IPS DF 6.9 (cell line): ENCODE measurements around the gene SCAF1.

Experiments
- DNase-seq: peaks from one replicate; pipeline ENCODE4 v3.0.0-alpha.2; 2013; ENCODE audit warnings: low read depth, low spot score
- H3K27ac ChIP-seq: one replicate; pipeline ENCODE4 v1.5.1; 2013; ENCODE audit warnings: low read length, control low read depth
- H3K27me3 ChIP-seq: 2 replicates; pipeline ENCODE4 v1.6.1; 2013; ENCODE audit warnings: mild to moderate bottlenecking, low read length; ENCODE audit not compliant: control insufficient read depth, insufficient read depth
- H3K36me3 ChIP-seq: 2 replicates; pipeline ENCODE4 v1.6.1; 2013; ENCODE audit warnings: low read length; ENCODE audit not compliant: control insufficient read depth, insufficient read depth
- H3K4me1 ChIP-seq: 2 replicates; pipeline ENCODE4 v1.6.1; 2013; ENCODE audit warnings: low read length; ENCODE audit not compliant: control insufficient read depth, insufficient read depth
- H3K4me3 ChIP-seq: 2 replicates; pipeline ENCODE4 v1.5.1; 2013; ENCODE audit warnings: mild to moderate bottlenecking, low read length
- H3K9me3 ChIP-seq: 2 replicates; pipeline ENCODE4 v1.6.1; 2013; ENCODE audit warnings: low read length, inconsistent platforms; ENCODE audit not compliant: control insufficient read depth, insufficient read depth
- WGBS: extraction: QIAGEN DNeasy Blood & Tissue Kit; methylation state at CpG from one replicate; pipeline ENCODE4 v1.1.7; 2013; ENCODE audit warnings: mixed read lengths, missing lambda C conversion rate; ENCODE audit not compliant: insufficient read length, insufficient coverage; 5-methylcytosine and 5-hydroxymethylcytosine counted together

SCAF1 gene

DNA sequence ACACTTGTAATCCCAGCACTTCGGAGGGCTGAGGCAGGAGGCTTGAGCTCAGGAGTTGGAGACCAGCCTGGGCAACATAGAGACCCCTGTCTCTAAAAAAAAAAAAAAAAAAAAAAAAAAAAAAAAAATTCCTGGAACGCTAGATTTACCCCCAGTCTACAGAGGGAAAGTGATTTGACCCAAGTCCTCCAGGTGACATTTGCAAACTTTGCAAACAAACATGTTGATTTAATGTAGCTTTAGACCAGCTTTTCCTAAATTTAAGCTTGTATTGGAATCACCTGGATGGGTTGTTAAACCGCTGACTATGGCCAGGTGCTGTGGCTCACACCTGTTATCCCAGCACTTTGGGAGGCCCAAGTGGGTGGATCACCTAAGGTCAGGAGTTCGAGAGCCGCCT is 57.4 kb downstream of the SCAF1 start:
- H3K4me3 ChIP-seq = no peak overlapping the region
- H3K27me3 ChIP-seq = no peaks in the 10 kb centered on the region
- H3K4me1 ChIP-seq = no peaks in the 10 kb centered on the region
- no peak overlapping the region for H3K27ac ChIP-seq
- no peaks in the 10 kb centered on the region for H3K9me3 ChIP-seq
- DNase-seq = no peak
- no CpG with 5 or more reads among the region's 5 CpGs for WGBS
- peaks cover 8% of the 10 kb centered on the region; the same call in 1 of the 2 replicates for H3K36me3 ChIP-seq

DNA sequence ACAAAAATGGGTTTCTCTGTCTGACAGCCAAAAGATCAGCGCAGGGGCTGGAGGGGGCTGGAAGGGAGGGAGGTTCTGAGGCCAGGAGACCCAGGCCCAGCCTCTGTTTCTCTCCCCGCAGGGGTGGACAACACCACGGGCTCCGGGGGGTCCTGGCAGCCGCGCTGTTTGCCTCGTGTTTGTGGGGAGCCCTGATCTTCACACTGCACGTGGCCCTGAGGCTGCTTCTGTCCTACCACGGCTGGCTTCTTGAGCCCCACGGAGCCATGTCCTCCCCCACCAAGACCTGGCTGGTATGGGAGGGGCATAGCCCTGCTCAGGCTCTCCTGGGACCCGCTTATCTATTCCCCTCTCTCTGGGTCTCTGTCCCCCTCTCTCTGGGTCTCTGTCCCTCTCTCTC is 58.6 kb downstream of the SCAF1 start:
- no peak overlapping the region for H3K27ac ChIP-seq
- H3K36me3 ChIP-seq = peaks cover 12% of the 10 kb centered on the region; the same call in 1 of the 2 replicates
- no peaks in the 10 kb centered on the region for H3K9me3 ChIP-seq
- DNase-seq = no peak
- no peaks in the 10 kb centered on the region for H3K27me3 ChIP-seq
- no peak overlapping the region for H3K4me3 ChIP-seq
- H3K4me1 ChIP-seq = no peaks in the 10 kb centered on the region
- WGBS = no CpG with 5 or more reads among the region's 11 CpGs

DNA sequence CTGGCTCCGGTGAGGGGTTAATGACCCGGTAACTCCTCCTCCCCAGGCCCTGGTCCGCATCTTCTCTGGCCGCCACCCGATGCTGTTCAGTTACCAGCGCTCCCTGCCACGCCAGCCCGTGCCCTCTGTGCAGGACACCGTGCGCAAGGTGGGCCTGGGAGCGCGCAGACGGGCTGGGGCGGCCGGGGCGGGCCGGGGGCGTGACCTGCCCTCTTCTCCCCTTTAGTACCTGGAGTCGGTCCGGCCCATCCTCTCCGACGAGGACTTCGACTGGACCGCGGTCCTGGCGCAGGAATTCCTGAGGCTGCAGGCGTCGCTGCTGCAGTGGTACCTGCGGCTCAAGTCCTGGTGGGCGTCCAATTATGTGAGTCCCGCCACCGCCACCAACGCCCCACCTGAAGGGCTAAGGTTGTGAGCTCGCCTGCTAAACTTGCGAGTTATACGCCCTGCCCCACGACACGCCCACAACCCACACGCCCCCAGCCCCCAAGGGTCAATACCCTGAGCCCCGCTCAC is 59.3 kb downstream of the SCAF1 start:
- no peaks in the 10 kb centered on the region for H3K9me3 ChIP-seq
- peaks cover 18% of the 10 kb centered on the region for H3K36me3 ChIP-seq
- no peak overlapping the region for H3K4me3 ChIP-seq
- H3K27me3 ChIP-seq = no peaks in the 10 kb centered on the region
- no peaks in the 10 kb centered on the region for H3K4me1 ChIP-seq
- DNase-seq = no peak
- whole genome bisulfite sequencing = 100% methylated on average over 2 of the region's 40 CpGs
- H3K27ac ChIP-seq = no peak overlapping the region

DNA sequence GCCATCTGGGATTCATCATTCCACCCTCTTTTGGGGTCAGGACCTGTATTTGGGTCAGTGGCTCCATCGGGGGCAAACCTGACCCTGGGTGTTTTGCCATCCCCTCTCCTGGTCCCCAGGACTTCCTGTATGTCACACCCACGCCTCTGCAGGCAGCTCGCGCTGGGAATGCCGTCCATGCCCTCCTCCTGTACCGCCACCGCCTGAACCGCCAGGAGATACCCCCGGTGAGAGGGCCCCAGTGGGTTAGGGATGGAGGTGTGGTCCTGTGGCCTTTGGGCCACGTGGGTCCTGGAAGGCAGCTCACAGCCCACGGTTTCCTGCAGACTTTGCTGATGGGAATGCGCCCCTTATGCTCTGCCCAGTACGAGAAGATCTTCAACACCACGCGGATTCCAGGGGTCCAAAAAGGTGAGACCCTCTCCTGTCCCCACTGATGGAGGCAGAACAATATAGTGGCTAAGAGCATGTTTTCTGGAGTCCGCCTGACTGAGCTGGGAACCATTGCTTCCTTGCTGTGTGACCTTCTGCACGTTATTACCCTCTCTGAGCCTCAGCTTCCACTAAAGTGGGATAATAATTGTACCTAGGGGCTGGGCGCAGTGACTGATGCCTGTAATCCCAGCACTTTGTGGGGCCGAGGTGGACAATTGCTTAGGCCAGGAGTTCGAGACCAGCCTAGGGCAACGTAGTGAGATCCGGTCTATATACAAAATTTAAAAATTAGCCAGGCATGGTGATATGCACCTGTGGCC is 63.1 kb downstream of the SCAF1 start:
- Histone ChIP-seq H3K27me3 (no peaks in the 10 kb centered on the region), H3K27ac (no peak overlapping the region), H3K4me1 (no peaks in the 10 kb centered on the region), H3K36me3 (peaks cover 27% of the 10 kb centered on the region), H3K4me3 (no peak overlapping the region), H3K9me3 (no peaks in the 10 kb centered on the region)
- no peak for DNase-seq
- no CpG with 5 or more reads among the region's 22 CpGs for WGBS

DNA sequence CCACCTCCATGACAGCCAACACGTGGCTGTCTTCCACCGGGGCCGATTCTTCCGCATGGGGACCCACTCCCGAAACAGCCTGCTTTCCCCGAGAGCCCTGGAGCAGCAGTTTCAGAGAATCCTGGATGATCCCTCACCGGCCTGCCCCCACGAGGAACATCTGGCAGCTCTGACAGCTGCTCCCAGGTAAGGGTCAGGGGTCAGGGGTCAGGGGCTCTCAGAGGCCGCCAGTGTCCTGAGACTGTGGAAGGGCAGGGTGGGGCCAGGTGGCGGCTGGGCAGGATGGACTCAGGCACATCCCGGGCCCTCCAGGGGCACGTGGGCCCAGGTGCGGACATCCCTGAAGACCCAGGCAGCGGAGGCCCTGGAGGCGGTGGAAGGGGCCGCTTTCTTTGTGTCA is 63.9 kb downstream of the SCAF1 start:
- no CpG with 5 or more reads among the region's 16 CpGs for WGBS
- no peaks in the 10 kb centered on the region for H3K27me3 ChIP-seq
- no peak overlapping the region for H3K27ac ChIP-seq
- H3K36me3 ChIP-seq = peaks cover 27% of the 10 kb centered on the region
- H3K4me3 ChIP-seq = no peak overlapping the region
- H3K9me3 ChIP-seq = no peaks in the 10 kb centered on the region
- no peaks in the 10 kb centered on the region for H3K4me1 ChIP-seq
- DNase-seq = no peak
